OCI-LY1 (cell line): ENCODE measurements around the gene RAPGEF5.

ENCODE experiments used
- EZH2 ChIP-seq: fragments of 200-600 bp; sonication (generic), shearing (Covaris generic); IDR thresholded peaks from 2 replicates; pipeline ENCODE4 v1.8.0; 2017; ENCODE audit warnings: borderline replicate concordance, mixed run types, mild to moderate bottlenecking, antibody characterized with exemption, low read length, moderate library complexity, mixed read lengths
- TF ChIP-seq, protein P1 (sequence below): fragments of 200-600 bp; sonication (generic), shearing (Covaris generic); IDR thresholded peaks from 2 replicates; pipeline ENCODE4 v1.5.1; 2017; ENCODE audit warnings: mild to moderate bottlenecking, antibody characterized with exemption, low read length, moderate library complexity, mixed read lengths

DNA sequence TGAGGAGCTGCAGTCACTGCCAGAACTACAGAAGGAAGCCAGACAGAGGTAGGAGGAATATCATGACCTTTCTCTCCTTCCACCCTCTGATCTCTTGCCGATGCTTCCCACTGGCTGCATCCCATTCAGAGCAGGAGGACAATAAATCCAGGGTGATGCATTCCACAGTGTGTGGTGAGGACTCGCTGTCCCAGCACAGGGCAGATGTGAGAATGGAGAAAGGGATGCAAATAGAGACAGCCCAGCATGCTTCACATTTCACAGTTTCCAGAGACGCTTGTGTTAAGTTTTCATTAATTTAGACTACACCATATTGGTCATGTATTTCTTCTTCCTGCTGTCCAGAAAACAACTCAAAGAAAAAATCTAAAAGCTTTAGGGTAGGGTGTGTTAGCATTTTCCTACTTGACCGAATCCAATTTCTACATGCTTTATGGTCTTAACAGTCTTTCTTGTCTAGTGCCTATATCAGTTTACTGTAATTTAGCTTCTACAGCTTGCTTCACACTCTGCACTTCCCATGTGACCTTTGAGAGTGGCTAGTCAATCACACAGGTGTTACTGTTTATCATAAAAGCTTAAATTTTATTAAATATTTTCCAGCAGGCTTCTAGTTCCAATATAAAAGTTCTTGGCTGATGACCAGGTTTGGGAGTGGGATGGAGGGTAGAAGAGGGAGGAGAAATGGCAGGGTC lies 155.6 kb downstream of the RAPGEF5 start:
- TF ChIP-seq, protein P1, sequence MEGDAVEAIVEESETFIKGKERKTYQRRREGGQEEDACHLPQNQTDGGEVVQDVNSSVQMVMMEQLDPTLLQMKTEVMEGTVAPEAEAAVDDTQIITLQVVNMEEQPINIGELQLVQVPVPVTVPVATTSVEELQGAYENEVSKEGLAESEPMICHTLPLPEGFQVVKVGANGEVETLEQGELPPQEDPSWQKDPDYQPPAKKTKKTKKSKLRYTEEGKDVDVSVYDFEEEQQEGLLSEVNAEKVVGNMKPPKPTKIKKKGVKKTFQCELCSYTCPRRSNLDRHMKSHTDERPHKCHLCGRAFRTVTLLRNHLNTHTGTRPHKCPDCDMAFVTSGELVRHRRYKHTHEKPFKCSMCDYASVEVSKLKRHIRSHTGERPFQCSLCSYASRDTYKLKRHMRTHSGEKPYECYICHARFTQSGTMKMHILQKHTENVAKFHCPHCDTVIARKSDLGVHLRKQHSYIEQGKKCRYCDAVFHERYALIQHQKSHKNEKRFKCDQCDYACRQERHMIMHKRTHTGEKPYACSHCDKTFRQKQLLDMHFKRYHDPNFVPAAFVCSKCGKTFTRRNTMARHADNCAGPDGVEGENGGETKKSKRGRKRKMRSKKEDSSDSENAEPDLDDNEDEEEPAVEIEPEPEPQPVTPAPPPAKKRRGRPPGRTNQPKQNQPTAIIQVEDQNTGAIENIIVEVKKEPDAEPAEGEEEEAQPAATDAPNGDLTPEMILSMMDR: no peak
- no peak for TF ChIP-seq EZH2
